ENCODE data around the gene FIZ1. TPM values are rescaled to one million over a fixed set of nuclear protein-coding genes. Genes with fewer than 3 reads are reported as not detected.

The FIZ1 gene
- total and polyA plus RNA-seq, 2 of the 4 experiments (the other 2 are of a cell fraction): 1.3 to 5.9 TPM

GRCh38 chr19:55584871-55585270 is 14.4 kb downstream of the FIZ1 start:
- 94% methylated on average over 3 of the region's 11 CpGs; no CpG with 5 or more reads in 1 of the 2 experiments for whole genome bisulfite sequencing, 2 experiments (ENCODE audit: extremely low coverage in 2 of 2, insufficient read length in 1 of 2)
- Histone ChIP-seq H3K4me3 (ENCODE audit: insufficient read depth, low read depth, low read length) (no peak overlapping the region), H3K4me1 (ENCODE audit: control insufficient read depth, insufficient read depth, low read length) (peaks cover 14% of the 10 kb centered on the region), H3K36me3 (ENCODE audit: control insufficient read depth, insufficient read depth, low read length) (no peaks in the 10 kb centered on the region), H2AFZ (replicated peaks; ENCODE audit: low read length, poor library complexity) (no peak overlapping the region), H4K8ac (ENCODE audit: low read depth in 2 of 2, low read length in 2 of 2) (peak overlapping the region in 1 of 2 experiments; percentile 5; a peak in 1 of 4 replicates), H3K4ac (ENCODE audit: low read depth, low read length) (peak overlapping the region; percentile 2; the same call in 1 of the 2 replicates), H3K9me3 (ENCODE audit: control insufficient read depth, insufficient read depth, low read length) (no peaks in the 10 kb centered on the region), H3K14ac (replicated peaks; ENCODE audit: low read depth, low read length) (no peak overlapping the region), H4K91ac (ENCODE audit: insufficient read depth, low read depth, low read length) (no peak overlapping the region), H3K27me3 (ENCODE audit: control insufficient read depth, insufficient read depth, low read length) (no peaks in the 10 kb centered on the region), H3K18ac (ENCODE audit: low read depth, low read length) (no peak overlapping the region), H4K20me1 (ENCODE audit: insufficient read depth, low read length) (no peaks in the 10 kb centered on the region), H2BK5ac (ENCODE audit: low read depth, low read length, poor library complexity, severe bottlenecking) (no peak overlapping the region), H3K79me1 (ENCODE audit: low read depth in 1 of 2, low read length in 2 of 2) (peaks cover 3 to 13% of the 10 kb centered on the region in 2 experiments; a peak in 3 of 4 replicates), H3K9ac (ENCODE audit: low read depth, low read length) (no peak overlapping the region), H4K5ac (ENCODE audit: low read depth, low read length) (no peak overlapping the region; the same call in 1 of the 2 replicates), H2BK15ac (ENCODE audit: low read depth, low read length) (no peak overlapping the region), H2BK20ac (ENCODE audit: low read depth, low read length) (no peak overlapping the region), H3K27ac (ENCODE audit: insufficient read depth, low read length) (no peak overlapping the region), H2BK120ac (ENCODE audit: low read depth, low read length) (no peak overlapping the region), H2AK5ac (ENCODE audit: low read depth, low read length) (no peak overlapping the region), H3K9me1 (ENCODE audit: insufficient read depth, low read length) (peaks cover 10% of the 10 kb centered on the region), H2AK9ac (replicated peaks; ENCODE audit: low read depth, low read length, poor library complexity) (no peak overlapping the region), H3K56ac (ENCODE audit: extremely low read depth, insufficient read depth, low read length) (no peak overlapping the region), H3K23ac (ENCODE audit: low read depth, low read length) (no peak overlapping the region), H3K4me2 (ENCODE audit: low read depth, low read length) (no peak overlapping the region)
- dilution Hi-C loops (cut with HindIII; ENCODE audit: low sequenced_read_pairs, unreplicated experiment) (no loop called here), in situ Hi-C loops (cut with MboI; ENCODE audit: low sequenced_read_pairs) (no loop called here), intact Hi-C loops (cut with micrococcal nuclease) (no loop called here)
- TF ChIP-seq BHLHE40 (IDR thresholded peaks at IDR 0.05; ENCODE audit: low read depth, low read length) (no peak), RAD21 (IDR thresholded peaks at IDR 0.05; ENCODE audit: low read length) (no peak), ELK1 (IDR thresholded peaks at IDR 0.05; ENCODE audit: borderline replicate concordance, low read depth, low read length) (no peak), RCOR1 (IDR thresholded peaks at IDR 0.05; ENCODE audit: insufficient replicate concordance, low read length) (no peak), CTCF (conservative IDR thresholded peaks at IDR 0.05; ENCODE audit: low read depth, low read length) (no peak), MAFK (IDR thresholded peaks at IDR 0.05; ENCODE audit: low read depth, low read length) (no peak), POLR2A (IDR thresholded peaks at IDR 0.05; ENCODE audit: low read depth, low read length) (no peak), MAZ (IDR thresholded peaks at IDR 0.05; ENCODE audit: borderline replicate concordance, low read depth, low read length) (no peak), CHD1 (IDR thresholded peaks at IDR 0.05; ENCODE audit: low read depth, low read length) (no peak), CEBPB (IDR thresholded peaks at IDR 0.05; ENCODE audit: low read depth, low read length) (no peak), SMC3 (IDR thresholded peaks at IDR 0.05; ENCODE audit: low read depth, low read length) (no peak), MXI1 (IDR thresholded peaks at IDR 0.05; ENCODE audit: borderline replicate concordance, low read depth, low read length) (no peak), USF2 (IDR thresholded peaks at IDR 0.05; ENCODE audit: low read depth, low read length) (no peak), NFE2L2 (IDR thresholded peaks at IDR 0.05; ENCODE audit: low read depth, low read length) (no peak), RFX5 (IDR thresholded peaks at IDR 0.05; ENCODE audit: low read depth, low read length) (no peak), FOS (IDR thresholded peaks at IDR 0.05; ENCODE audit: low read depth, low read length) (no peak)
- ATAC-seq (ENCODE audit: low read depth) (no peak), DNase-seq (no peak)
- CTCF ChIA-PET: interaction anchor here (1.4 kb wide), 1 partner anchor 118 kb away, joined by 3 read pairs; no protein-coding TSS in a partner anchor
- POLR2A ChIA-PET (ENCODE audit: unreplicated experiment): no interaction called here
- BruUV-seq (replicated peaks): no TSS peak
